Esophagus muscularis mucosa (tissue), 4 donors: Measurements from ENCODE around the gene CRIP2. TPM values are rescaled to one million over a fixed set of nuclear protein-coding genes. Genes with fewer than 3 reads are reported as not detected.

Source experiments
- DNase-seq: peaks from one replicate; pipeline ENCODE4 v3.0.0-alpha.2; 2017; ENCODE audit errors: extremely low spot score
- H3K27ac ChIP-seq, 4 donors: fragments of 200-600 bp; sonication (generic); replicated peaks in 1 of 4; 1 replicate in 3 of 4; 2 replicates in 1 of 4; pipeline ENCODE4 v1.5.1; 2016 to 2019; ENCODE audit warnings: mild to moderate bottlenecking in 1 of 4
- H3K27me3 ChIP-seq, 4 donors: fragments of 200-600 bp; sonication (generic); one replicate each; pipeline versions ENCODE4 v1.5.1 to v1.6.0; 2016 to 2019
- H3K36me3 ChIP-seq, 4 donors: fragments of 200-600 bp; sonication (generic); one replicate each; pipeline ENCODE4 v1.5.1; 2016 to 2019
- H3K4me1 ChIP-seq, 4 donors: fragments of 200-600 bp; sonication (generic); one replicate each; pipeline ENCODE4 v1.5.1; 2016 to 2019
- H3K4me3 ChIP-seq, 4 donors: fragments of 200-600 bp; sonication (generic); 1 replicate in 2 of 4; 2 replicates in 2 of 4; pipeline ENCODE4 v1.5.1; 2016 to 2019; ENCODE audit warnings: mild to moderate bottlenecking in 4 of 4, moderate library complexity in 1 of 4
- H3K9me3 ChIP-seq, 4 donors: fragments of 200-600 bp; sonication (generic); 1 replicate in 3 of 4; 2 replicates in 1 of 4; pipeline ENCODE4 v1.5.1; 2016 to 2019
- EP300 ChIP-seq: sonication (generic); formaldehyde crosslinking; IDR thresholded peaks from one replicate; pipeline ENCODE4 v1.6.1; 2017; ENCODE audit warnings: antibody characterized with exemption
- POLR2A ChIP-seq: fragments of 450-650 bp; IDR thresholded peaks from one replicate; pipeline ENCODE4 v1.6.1; 2017; ENCODE audit warnings: antibody characterized with exemption, moderate library complexity, mild to moderate bottlenecking, low read depth
- POLR2AphosphoS5 ChIP-seq, 2 donors: sonication (generic); formaldehyde crosslinking; IDR thresholded peaks; one replicate each; pipeline ENCODE4 v1.6.1; 2017; ENCODE audit warnings: antibody characterized with exemption in 2 of 2
- WGBS: methylation state at CpG from one replicate; pipeline ENCODE4 v1.1.5; 2018; 5-methylcytosine and 5-hydroxymethylcytosine counted together
- intact Hi-C: fragments of 100-400 bp; cut with DNase I; formaldehyde crosslinking; loops from one replicate; pipeline ENCODE4 v1.15.1; 2023
- total RNA-seq, 4 donors: library from RNA; depleted of rRNA; stranded (reverse); fragments of >200 nt; gene quantifications; one replicate each; pipeline versions ENCODE4 v1.1.0 to v1.2.1, GENCODE V29; 2016
- TF ChIP-seq, protein P1 (sequence below), 3 experiments: fragments of 200-600 bp in 2 of 3; fragments of 450-650 bp in 1 of 3; sonication (generic) in 2 of 3; IDR thresholded peaks; one replicate each; pipeline ENCODE4 v1.5.1; 2017 to 2019; ENCODE audit warnings: antibody characterized with exemption in 3 of 3, mild to moderate bottlenecking in 2 of 3, moderate library complexity in 1 of 3

Gene CRIP2
- total RNA-seq, 4 donors from 2014 or later = 283 to 578 (median 392) TPM

DNA sequence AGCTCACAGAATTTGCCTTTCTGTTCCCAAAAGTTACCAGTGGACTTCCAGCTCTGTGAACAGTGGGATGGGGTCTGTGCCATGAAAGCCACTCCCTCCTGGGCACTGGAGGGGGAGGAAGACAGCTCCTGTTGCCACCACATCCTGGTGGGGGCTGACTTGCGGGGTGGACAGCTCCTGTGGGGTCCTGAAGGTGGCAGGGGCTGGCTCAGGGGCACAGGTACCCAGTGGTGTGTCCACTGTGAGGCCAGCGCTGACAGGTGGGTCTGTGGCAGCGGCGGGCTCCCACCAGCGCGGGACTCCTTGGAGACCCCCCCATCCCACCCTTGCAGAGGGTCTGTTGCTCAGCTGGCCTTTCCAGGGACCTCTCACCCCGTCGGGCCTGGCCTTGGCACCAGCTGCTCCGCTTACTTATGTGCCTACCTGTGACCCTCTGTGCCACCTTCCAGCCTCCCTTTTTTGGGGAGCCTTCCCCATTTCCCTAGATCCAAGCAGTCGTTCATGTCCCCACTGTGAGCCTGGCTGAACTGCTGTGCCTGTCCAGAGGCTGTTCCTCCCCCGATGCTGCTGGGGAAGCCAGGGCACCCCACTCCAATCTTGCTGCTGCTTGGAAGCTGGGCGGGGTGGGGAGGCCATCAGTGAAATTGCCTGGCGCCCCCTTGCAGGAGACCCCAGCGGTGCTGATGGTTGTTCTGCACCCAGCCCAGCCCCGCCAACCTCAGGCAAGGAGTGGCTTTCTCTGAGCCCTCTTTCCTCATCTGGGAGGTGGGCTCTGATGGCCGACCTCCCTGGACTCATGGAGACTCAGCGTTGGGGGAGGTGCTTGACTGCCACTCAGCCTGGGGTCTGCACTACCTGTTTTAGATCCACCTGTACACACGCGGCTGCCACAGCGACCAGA lies 18.6 kb downstream of the CRIP2 start:
- H3K4me3 ChIP-seq = no peak overlapping the region
- peaks cover 32 to 44% (median 37%) of the 10 kb centered on the region in 4 donors for H3K4me1 ChIP-seq
- no peak for DNase-seq
- no peaks in the 10 kb centered on the region for H3K9me3 ChIP-seq
- no peak for TF ChIP-seq POLR2A
- TF ChIP-seq POLR2AphosphoS5 (IDR thresholded peaks at IDR 0.05) = no peak
- TF ChIP-seq, protein P1, sequence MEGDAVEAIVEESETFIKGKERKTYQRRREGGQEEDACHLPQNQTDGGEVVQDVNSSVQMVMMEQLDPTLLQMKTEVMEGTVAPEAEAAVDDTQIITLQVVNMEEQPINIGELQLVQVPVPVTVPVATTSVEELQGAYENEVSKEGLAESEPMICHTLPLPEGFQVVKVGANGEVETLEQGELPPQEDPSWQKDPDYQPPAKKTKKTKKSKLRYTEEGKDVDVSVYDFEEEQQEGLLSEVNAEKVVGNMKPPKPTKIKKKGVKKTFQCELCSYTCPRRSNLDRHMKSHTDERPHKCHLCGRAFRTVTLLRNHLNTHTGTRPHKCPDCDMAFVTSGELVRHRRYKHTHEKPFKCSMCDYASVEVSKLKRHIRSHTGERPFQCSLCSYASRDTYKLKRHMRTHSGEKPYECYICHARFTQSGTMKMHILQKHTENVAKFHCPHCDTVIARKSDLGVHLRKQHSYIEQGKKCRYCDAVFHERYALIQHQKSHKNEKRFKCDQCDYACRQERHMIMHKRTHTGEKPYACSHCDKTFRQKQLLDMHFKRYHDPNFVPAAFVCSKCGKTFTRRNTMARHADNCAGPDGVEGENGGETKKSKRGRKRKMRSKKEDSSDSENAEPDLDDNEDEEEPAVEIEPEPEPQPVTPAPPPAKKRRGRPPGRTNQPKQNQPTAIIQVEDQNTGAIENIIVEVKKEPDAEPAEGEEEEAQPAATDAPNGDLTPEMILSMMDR (IDR thresholded peaks at IDR 0.05) = no peak
- no peak for TF ChIP-seq EP300
- H3K36me3 ChIP-seq = peaks cover 4 to 13% (median 8%) of the 10 kb centered on the region in 4 donors
- no peaks in the 10 kb centered on the region for H3K27me3 ChIP-seq
- no peak overlapping the region for H3K27ac ChIP-seq
- intact Hi-C loops = no loop called here
- WGBS = 90% methylated on average over 18 of the region's 20 CpGs

DNA sequence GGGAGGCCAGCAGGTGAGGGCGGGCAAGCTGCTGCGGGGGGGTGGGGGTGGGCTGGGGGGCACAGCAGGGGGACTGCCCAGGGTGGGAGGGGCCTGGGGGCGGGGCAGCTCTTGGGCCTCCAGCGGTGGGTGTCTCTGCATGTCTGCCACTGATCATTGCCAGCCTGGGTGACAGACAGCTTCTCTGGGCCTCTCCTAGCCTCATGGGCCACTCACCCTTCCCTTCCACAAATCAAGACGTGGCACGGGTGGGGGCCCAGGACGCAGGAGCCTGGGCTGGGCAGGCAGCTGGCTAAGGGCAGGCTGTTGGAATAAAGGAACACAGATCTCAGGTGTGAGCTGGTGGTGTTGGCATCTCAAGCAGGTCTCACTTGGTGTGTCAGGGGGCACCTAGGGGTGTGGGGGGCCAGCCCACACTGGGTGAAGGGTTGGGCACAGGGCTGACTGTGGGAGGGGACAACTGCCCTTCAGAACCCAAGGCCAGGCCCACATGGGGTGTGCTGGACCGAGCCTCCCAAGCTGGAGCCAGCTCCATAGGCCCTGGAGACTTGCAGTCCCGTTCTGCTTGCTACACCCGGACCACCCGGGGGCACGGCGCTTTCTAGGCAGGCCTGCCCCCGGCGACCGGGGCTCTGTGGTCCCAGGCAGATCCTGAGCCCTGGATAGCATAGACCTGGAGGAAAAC lies 19.4 kb downstream of the CRIP2 start:
- no peak overlapping the region for H3K27ac ChIP-seq
- TF ChIP-seq, protein P1 (IDR thresholded peaks at IDR 0.05) = no peak
- no peak for TF ChIP-seq POLR2A
- TF ChIP-seq POLR2AphosphoS5 (IDR thresholded peaks at IDR 0.05) = no peak
- TF ChIP-seq EP300 = no peak
- peaks cover 0 to 16% (median 8%) of the 10 kb centered on the region in 4 donors for H3K36me3 ChIP-seq
- no peak overlapping the region for H3K4me3 ChIP-seq
- H3K4me1 ChIP-seq = peaks cover 27 to 35% (median 29%) of the 10 kb centered on the region in 4 donors
- 84% methylated on average over 9 of the region's 16 CpGs for whole genome bisulfite sequencing
- no peaks in the 10 kb centered on the region for H3K9me3 ChIP-seq
- intact Hi-C loops = no loop called here
- no peak for DNase-seq
- no peaks in the 10 kb centered on the region for H3K27me3 ChIP-seq

DNA sequence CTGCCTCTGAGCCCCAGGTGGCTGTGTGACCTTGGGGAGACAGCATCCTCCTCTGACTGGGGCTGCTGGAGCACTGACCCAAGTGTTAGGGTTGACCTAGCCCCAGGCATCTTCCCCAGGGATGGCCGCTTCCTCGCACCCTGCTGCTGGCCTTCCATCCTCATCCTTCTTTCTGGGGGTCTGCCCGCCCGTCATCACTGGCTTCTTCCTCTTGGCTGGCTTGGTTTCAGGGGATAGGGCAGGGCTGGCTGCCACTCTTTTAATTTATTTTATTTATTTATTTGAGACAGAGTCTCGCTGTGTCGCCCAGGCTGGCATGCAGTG lies 19.9 kb downstream of the CRIP2 start:
- no peak overlapping the region for H3K27ac ChIP-seq
- intact Hi-C loops = no loop called here
- peaks cover 0 to 18% (median 8%) of the 10 kb centered on the region in 4 donors for H3K36me3 ChIP-seq
- peaks cover 22 to 30% (median 24%) of the 10 kb centered on the region in 4 donors for H3K4me1 ChIP-seq
- no peaks in the 10 kb centered on the region for H3K27me3 ChIP-seq
- WGBS = 100% methylated on average over 6 of the region's 6 CpGs
- H3K9me3 ChIP-seq = no peaks in the 10 kb centered on the region
- DNase-seq = no peak
- no peak overlapping the region for H3K4me3 ChIP-seq
- TF ChIP-seq POLR2AphosphoS5 (IDR thresholded peaks at IDR 0.05) (no peak), POLR2A (no peak), EP300 (no peak)
- TF ChIP-seq, protein P1 (IDR thresholded peaks at IDR 0.05) = no peak

DNA sequence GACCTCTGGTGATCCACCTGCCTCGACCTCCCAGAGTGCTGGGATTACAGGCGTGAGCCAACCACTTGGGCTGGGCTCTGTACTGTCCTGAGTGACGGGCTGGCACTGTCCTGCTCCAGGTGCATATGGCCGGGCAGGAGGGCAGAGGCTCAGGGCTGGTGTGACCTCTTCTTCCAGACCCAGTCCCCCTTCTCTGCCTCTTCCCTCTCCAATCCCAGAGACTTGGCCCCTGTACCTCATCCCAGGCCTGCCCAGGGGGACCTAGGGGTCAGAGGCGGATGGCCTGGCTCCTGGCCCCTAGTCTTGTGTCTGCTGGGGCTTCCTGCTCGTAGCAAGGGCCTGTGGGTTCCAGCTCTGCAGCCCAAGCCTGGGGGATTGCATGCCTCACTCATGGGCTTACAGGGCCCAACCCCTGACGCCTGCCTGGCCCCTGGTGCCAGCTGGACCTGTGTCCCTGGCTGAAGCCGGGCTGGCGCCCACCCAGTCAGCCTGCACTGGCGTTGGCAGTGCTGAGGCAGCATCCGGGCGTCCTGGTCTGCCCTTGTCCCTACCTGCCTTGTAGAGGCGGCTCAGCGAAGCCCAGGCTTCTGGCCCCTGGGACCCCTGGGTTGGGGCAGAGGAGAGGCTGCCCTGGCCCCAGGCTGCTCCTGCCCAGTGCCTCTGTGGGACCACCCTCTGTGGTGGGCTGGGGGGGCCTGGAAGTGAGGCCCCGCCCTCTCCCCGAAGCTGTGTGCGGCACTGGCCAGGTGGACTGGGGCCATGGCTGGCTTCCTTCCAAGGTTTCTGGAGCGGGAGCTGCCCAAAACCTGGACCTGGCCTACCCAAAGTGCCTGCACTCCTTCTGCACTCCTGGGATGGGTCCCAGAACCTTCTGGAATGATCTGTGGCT lies 20.7 kb downstream of the CRIP2 start:
- Histone ChIP-seq H3K27me3 (no peaks in the 10 kb centered on the region), H3K27ac (no peak overlapping the region), H3K4me1 (peaks cover 15 to 23% (median 16%) of the 10 kb centered on the region in 4 donors), H3K36me3 (peaks cover 0 to 18% (median 8%) of the 10 kb centered on the region in 4 donors), H3K4me3 (no peak overlapping the region), H3K9me3 (no peaks in the 10 kb centered on the region)
- TF ChIP-seq POLR2A (no peak), POLR2AphosphoS5 (IDR thresholded peaks at IDR 0.05) (no peak), EP300 (no peak)
- TF ChIP-seq, protein P1 (IDR thresholded peaks at IDR 0.05) = no peak
- DNase-seq = no peak
- intact Hi-C loops = no loop called here
- 94% methylated on average over 4 of the region's 18 CpGs for WGBS
